HEK293 (cell line): Measurements from ENCODE around the gene APOO.

ENCODE experiments used
- GFI1B ChIP-seq: fragments of 450-650 bp; formaldehyde crosslinking; IDR thresholded peaks from 2 replicates; pipeline ENCODE4 v1.5.1; 2016; ENCODE audit warnings: missing biosample characterization, missing genetic modification characterization
- MYNN ChIP-seq: fragments of 450-650 bp; formaldehyde crosslinking; IDR thresholded peaks from 2 replicates; pipeline ENCODE4 v1.5.1; 2016; ENCODE audit warnings: missing biosample characterization, missing genetic modification characterization, borderline replicate concordance
- SCRT2 ChIP-seq: fragments of 450-650 bp; formaldehyde crosslinking; IDR thresholded peaks from 2 replicates; pipeline ENCODE4 v1.5.1; 2016; ENCODE audit warnings: missing biosample characterization, missing genetic modification characterization
- TCF7L2 ChIP-seq: IDR thresholded peaks from 2 replicates; pipeline ENCODE4 v1.6.1; 2011; ENCODE audit warnings: low read depth, mild to moderate bottlenecking, inconsistent platforms, low read length, moderate library complexity, borderline replicate concordance
- YY1 ChIP-seq: fragments of 450-650 bp; formaldehyde crosslinking; IDR thresholded peaks from 2 replicates; pipeline ENCODE4 v1.5.1; 2018; ENCODE audit warnings: missing biosample characterization, missing genetic modification characterization
- ZBTB20 ChIP-seq: fragments of 450-650 bp; formaldehyde crosslinking; IDR thresholded peaks from 2 replicates; pipeline ENCODE4 v1.5.1; 2016; ENCODE audit warnings: missing biosample characterization, missing genetic modification characterization
- ZNF114 ChIP-seq: fragments of 450-650 bp; formaldehyde crosslinking; IDR thresholded peaks from 2 replicates; pipeline ENCODE4 v1.5.0; 2017; ENCODE audit warnings: missing biosample characterization, missing genetic modification characterization
- ZNF121 ChIP-seq: fragments of 450-650 bp; formaldehyde crosslinking; IDR thresholded peaks from 2 replicates; pipeline ENCODE4 v1.5.1; 2016; ENCODE audit warnings: missing biosample characterization, missing genetic modification characterization
- ZNF157 ChIP-seq: fragments of 450-650 bp; formaldehyde crosslinking; IDR thresholded peaks from 2 replicates; pipeline ENCODE4 v1.5.1; 2016; ENCODE audit warnings: missing biosample characterization, missing genetic modification characterization
- ZNF169 ChIP-seq: fragments of 450-650 bp; formaldehyde crosslinking; IDR thresholded peaks from 2 replicates; pipeline ENCODE4 v1.5.1; 2016; ENCODE audit warnings: missing biosample characterization, missing genetic modification characterization
- ZNF175 ChIP-seq: fragments of 450-650 bp; formaldehyde crosslinking; IDR thresholded peaks from 2 replicates; pipeline ENCODE4 v1.5.1; 2016; ENCODE audit warnings: missing biosample characterization, missing genetic modification characterization
- ZNF184 ChIP-seq: fragments of 450-650 bp; IDR thresholded peaks from 2 replicates; pipeline ENCODE4 v1.5.1; 2018; ENCODE audit warnings: missing biosample characterization, mild to moderate bottlenecking, missing genetic modification characterization
- ZNF19 ChIP-seq: fragments of 450-650 bp; formaldehyde crosslinking; IDR thresholded peaks from 2 replicates; pipeline ENCODE4; 2016; ENCODE audit warnings: missing biosample characterization, missing genetic modification characterization, low read depth
- ZNF341 ChIP-seq: fragments of 450-650 bp; formaldehyde crosslinking; IDR thresholded peaks from 2 replicates; pipeline ENCODE4; 2016; ENCODE audit warnings: low read depth, missing biosample characterization, missing genetic modification characterization
- ZNF404 ChIP-seq: fragments of 450-650 bp; formaldehyde crosslinking; IDR thresholded peaks from 2 replicates; pipeline ENCODE4 v1.5.1; 2017; ENCODE audit warnings: missing biosample characterization, missing genetic modification characterization
- ZNF48 ChIP-seq: fragments of 450-650 bp; formaldehyde crosslinking; IDR thresholded peaks from 2 replicates; pipeline ENCODE4 v1.5.1; 2016; ENCODE audit warnings: missing biosample characterization, missing genetic modification characterization
- ZNF610 ChIP-seq: fragments of 450-650 bp; formaldehyde crosslinking; IDR thresholded peaks from 2 replicates; pipeline ENCODE4 v1.5.1; 2016; ENCODE audit warnings: missing biosample characterization, missing genetic modification characterization, borderline replicate concordance
- ZNF623 ChIP-seq: fragments of 450-650 bp; formaldehyde crosslinking; IDR thresholded peaks from 2 replicates; pipeline ENCODE4 v1.5.1; 2016; ENCODE audit warnings: missing biosample characterization, missing genetic modification characterization
- ZNF658 ChIP-seq: fragments of 450-650 bp; formaldehyde crosslinking; IDR thresholded peaks from 2 replicates; pipeline ENCODE4; 2016; ENCODE audit warnings: missing biosample characterization, missing genetic modification characterization
- ZNF664 ChIP-seq: fragments of 450-650 bp; formaldehyde crosslinking; IDR thresholded peaks from 2 replicates; pipeline ENCODE4 v1.5.1; 2016; ENCODE audit warnings: missing biosample characterization, missing genetic modification characterization
- ZNF76 ChIP-seq: fragments of 450-650 bp; formaldehyde crosslinking; IDR thresholded peaks from 2 replicates; pipeline ENCODE4; 2016; ENCODE audit warnings: low read depth, missing biosample characterization, missing genetic modification characterization, borderline replicate concordance
- ZNF777 ChIP-seq: fragments of 450-650 bp; formaldehyde crosslinking; IDR thresholded peaks from 2 replicates; pipeline ENCODE4 v1.5.1; 2017; ENCODE audit warnings: missing biosample characterization, missing genetic modification characterization, borderline replicate concordance
- ZNF830 ChIP-seq: fragments of 450-650 bp; IDR thresholded peaks from 2 replicates; pipeline ENCODE4 v1.5.0; 2018; ENCODE audit warnings: missing biosample characterization, missing genetic modification characterization, low read depth, mild to moderate bottlenecking, moderate library complexity
- ZNF843 ChIP-seq: fragments of 450-650 bp; formaldehyde crosslinking; IDR thresholded peaks from 2 replicates; pipeline ENCODE4 v1.5.1; 2016; ENCODE audit warnings: missing biosample characterization, missing genetic modification characterization
- ZSCAN30 ChIP-seq: fragments of 450-650 bp; IDR thresholded peaks from 2 replicates; pipeline ENCODE4 v1.5.1; 2018; ENCODE audit warnings: missing biosample characterization, mild to moderate bottlenecking, missing genetic modification characterization, moderate library complexity
- TF ChIP-seq, protein P1 (sequence below): fragments of 450-650 bp; formaldehyde crosslinking; IDR thresholded peaks from 2 replicates; pipeline ENCODE4 v1.5.1; 2017; ENCODE audit warnings: missing biosample characterization, missing genetic modification characterization
- TF ChIP-seq, protein P2 (sequence below): fragments of 450-650 bp; formaldehyde crosslinking; IDR thresholded peaks from 2 replicates; pipeline ENCODE4 v1.5.1; 2016; ENCODE audit warnings: missing biosample characterization, missing genetic modification characterization
- TF ChIP-seq, protein P3 (sequence below): fragments of 450-650 bp; formaldehyde crosslinking; IDR thresholded peaks from 2 replicates; pipeline ENCODE4 v1.5.1; 2017; ENCODE audit warnings: missing biosample characterization, missing genetic modification characterization
- TF ChIP-seq, protein P4 (sequence below): fragments of 450-650 bp; formaldehyde crosslinking; IDR thresholded peaks from 2 replicates; pipeline ENCODE4 v1.5.1; 2017; ENCODE audit warnings: missing biosample characterization, missing genetic modification characterization
- TF ChIP-seq, protein P5 (sequence below): fragments of 450-650 bp; formaldehyde crosslinking; IDR thresholded peaks from 2 replicates; pipeline ENCODE4 v1.5.1; 2016; ENCODE audit warnings: missing biosample characterization, missing genetic modification characterization
- TF ChIP-seq, protein P6 (sequence below): fragments of 450-650 bp; formaldehyde crosslinking; IDR thresholded peaks from 2 replicates; pipeline ENCODE4 v1.5.1; 2016; ENCODE audit warnings: missing biosample characterization, missing genetic modification characterization

APOO gene

DNA sequence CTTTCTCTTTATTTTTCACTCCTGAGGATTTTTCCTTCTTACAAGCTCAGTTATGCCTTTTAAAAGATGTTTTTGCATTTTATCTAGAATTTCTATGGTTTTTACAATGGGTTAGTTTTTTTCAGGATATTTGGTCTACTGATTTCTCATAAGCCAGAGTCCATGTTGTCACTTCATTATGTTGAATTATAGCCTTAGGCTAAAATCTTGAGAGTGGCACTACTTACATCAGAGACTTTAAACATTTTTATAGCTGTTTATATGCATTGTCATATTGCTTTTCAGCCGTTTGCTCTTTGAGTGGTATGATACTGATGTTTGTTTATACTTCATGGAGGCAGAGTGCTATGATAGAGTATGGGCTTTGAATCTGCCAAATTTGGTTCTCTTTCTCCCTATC is 36.5 kb upstream of the APOO start (continued):
- TF ChIP-seq, protein P1, sequence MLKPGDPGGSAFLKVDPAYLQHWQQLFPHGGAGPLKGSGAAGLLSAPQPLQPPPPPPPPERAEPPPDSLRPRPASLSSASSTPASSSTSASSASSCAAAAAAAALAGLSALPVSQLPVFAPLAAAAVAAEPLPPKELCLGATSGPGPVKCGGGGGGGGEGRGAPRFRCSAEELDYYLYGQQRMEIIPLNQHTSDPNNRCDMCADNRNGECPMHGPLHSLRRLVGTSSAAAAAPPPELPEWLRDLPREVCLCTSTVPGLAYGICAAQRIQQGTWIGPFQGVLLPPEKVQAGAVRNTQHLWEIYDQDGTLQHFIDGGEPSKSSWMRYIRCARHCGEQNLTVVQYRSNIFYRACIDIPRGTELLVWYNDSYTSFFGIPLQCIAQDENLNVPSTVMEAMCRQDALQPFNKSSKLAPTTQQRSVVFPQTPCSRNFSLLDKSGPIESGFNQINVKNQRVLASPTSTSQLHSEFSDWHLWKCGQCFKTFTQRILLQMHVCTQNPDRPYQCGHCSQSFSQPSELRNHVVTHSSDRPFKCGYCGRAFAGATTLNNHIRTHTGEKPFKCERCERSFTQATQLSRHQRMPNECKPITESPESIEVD (tag by site-specific recombination): peak; percentile 100
- TF ChIP-seq, protein P2, sequence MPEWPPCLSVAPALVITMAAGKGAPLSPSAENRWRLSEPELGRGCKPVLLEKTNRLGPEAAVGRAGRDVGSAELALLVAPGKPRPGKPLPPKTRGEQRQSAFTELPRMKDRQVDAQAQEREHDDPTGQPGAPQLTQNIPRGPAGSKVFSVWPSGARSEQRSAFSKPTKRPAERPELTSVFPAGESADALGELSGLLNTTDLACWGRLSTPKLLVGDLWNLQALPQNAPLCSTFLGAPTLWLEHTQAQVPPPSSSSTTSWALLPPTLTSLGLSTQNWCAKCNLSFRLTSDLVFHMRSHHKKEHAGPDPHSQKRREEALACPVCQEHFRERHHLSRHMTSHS: peak; percentile 48; the same call in 1 of the 2 replicates
- TF ChIP-seq ZNF658 (no peak), ZNF19 (tag by site-specific recombination) (no peak), ZNF169 (no peak), ZSCAN30 (tag by site-specific recombination) (0 out of 2 replicates have a peak, but pooled peaks have one; percentile 58), GFI1B (tag by site-specific recombination) (peak; percentile 90), ZNF830 (tag by site-specific recombination) (no peak), ZBTB20 (tag by site-specific recombination) (no peak), ZNF623 (tag by site-specific recombination) (no peak), ZNF843 (tag by site-specific recombination) (peak; percentile 96), SCRT2 (tag by site-specific recombination) (no peak), YY1 (no peak), ZNF76 (0 out of 2 replicates have a peak, but pooled peaks have one; percentile 33), ZNF610 (tag by site-specific recombination) (0 out of 2 replicates have a peak, but pooled peaks have one; percentile 57), ZNF48 (tag by site-specific recombination) (no peak), ZNF157 (tag by site-specific recombination) (no peak), ZNF184 (tag by site-specific recombination) (no peak), ZNF121 (tag by site-specific recombination) (no peak), ZNF404 (tag by site-specific recombination) (no peak), ZNF341 (tag by site-specific recombination) (no peak), ZNF664 (no peak), ZNF777 (tag by site-specific recombination) (no peak), ZNF114 (tag by site-specific recombination) (no peak), ZNF175 (tag by site-specific recombination) (no peak), TCF7L2 (peak; percentile 97), MYNN (tag by site-specific recombination) (no peak)
- TF ChIP-seq, protein P3, sequence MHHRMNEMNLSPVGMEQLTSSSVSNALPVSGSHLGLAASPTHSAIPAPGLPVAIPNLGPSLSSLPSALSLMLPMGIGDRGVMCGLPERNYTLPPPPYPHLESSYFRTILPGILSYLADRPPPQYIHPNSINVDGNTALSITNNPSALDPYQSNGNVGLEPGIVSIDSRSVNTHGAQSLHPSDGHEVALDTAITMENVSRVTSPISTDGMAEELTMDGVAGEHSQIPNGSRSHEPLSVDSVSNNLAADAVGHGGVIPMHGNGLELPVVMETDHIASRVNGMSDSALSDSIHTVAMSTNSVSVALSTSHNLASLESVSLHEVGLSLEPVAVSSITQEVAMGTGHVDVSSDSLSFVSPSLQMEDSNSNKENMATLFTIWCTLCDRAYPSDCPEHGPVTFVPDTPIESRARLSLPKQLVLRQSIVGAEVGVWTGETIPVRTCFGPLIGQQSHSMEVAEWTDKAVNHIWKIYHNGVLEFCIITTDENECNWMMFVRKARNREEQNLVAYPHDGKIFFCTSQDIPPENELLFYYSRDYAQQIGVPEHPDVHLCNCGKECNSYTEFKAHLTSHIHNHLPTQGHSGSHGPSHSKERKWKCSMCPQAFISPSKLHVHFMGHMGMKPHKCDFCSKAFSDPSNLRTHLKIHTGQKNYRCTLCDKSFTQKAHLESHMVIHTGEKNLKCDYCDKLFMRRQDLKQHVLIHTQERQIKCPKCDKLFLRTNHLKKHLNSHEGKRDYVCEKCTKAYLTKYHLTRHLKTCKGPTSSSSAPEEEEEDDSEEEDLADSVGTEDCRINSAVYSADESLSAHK (tag by site-specific recombination): peak; percentile 88
- TF ChIP-seq, protein P4, sequence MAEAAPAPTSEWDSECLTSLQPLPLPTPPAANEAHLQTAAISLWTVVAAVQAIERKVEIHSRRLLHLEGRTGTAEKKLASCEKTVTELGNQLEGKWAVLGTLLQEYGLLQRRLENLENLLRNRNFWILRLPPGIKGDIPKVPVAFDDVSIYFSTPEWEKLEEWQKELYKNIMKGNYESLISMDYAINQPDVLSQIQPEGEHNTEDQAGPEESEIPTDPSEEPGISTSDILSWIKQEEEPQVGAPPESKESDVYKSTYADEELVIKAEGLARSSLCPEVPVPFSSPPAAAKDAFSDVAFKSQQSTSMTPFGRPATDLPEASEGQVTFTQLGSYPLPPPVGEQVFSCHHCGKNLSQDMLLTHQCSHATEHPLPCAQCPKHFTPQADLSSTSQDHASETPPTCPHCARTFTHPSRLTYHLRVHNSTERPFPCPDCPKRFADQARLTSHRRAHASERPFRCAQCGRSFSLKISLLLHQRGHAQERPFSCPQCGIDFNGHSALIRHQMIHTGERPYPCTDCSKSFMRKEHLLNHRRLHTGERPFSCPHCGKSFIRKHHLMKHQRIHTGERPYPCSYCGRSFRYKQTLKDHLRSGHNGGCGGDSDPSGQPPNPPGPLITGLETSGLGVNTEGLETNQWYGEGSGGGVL (tag by site-specific recombination): peak; percentile 53
- TF ChIP-seq, protein P5, sequence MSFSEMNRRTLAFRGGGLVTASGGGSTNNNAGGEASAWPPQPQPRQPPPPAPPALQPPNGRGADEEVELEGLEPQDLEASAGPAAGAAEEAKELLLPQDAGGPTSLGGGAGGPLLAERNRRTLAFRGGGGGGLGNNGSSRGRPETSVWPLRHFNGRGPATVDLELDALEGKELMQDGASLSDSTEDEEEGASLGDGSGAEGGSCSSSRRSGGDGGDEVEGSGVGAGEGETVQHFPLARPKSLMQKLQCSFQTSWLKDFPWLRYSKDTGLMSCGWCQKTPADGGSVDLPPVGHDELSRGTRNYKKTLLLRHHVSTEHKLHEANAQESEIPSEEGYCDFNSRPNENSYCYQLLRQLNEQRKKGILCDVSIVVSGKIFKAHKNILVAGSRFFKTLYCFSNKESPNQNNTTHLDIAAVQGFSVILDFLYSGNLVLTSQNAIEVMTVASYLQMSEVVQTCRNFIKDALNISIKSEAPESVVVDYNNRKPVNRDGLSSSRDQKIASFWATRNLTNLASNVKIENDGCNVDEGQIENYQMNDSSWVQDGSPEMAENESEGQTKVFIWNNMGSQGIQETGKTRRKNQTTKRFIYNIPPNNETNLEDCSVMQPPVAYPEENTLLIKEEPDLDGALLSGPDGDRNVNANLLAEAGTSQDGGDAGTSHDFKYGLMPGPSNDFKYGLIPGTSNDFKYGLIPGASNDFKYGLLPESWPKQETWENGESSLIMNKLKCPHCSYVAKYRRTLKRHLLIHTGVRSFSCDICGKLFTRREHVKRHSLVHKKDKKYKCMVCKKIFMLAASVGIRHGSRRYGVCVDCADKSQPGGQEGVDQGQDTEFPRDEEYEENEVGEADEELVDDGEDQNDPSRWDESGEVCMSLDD: no peak
- TF ChIP-seq, protein P6, sequence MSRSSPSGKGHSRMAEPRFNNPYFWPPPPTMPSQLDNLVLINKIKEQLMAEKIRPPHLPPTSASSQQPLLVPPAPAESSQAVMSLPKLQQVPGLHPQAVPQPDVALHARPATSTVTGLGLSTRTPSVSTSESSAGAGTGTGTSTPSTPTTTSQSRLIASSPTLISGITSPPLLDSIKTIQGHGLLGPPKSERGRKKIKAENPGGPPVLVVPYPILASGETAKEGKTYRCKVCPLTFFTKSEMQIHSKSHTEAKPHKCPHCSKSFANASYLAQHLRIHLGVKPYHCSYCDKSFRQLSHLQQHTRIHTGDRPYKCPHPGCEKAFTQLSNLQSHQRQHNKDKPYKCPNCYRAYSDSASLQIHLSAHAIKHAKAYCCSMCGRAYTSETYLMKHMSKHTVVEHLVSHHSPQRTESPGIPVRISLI (tag by site-specific recombination): no peak
